NCI-H1105 (cell line): ENCODE results near the gene PRKAR1B.

Source experiments
- DNase-seq: peaks from one replicate; lab custom pipeline; 2025; lab: John Stamatoyannopoulos, UW

PRKAR1B gene

DNA sequence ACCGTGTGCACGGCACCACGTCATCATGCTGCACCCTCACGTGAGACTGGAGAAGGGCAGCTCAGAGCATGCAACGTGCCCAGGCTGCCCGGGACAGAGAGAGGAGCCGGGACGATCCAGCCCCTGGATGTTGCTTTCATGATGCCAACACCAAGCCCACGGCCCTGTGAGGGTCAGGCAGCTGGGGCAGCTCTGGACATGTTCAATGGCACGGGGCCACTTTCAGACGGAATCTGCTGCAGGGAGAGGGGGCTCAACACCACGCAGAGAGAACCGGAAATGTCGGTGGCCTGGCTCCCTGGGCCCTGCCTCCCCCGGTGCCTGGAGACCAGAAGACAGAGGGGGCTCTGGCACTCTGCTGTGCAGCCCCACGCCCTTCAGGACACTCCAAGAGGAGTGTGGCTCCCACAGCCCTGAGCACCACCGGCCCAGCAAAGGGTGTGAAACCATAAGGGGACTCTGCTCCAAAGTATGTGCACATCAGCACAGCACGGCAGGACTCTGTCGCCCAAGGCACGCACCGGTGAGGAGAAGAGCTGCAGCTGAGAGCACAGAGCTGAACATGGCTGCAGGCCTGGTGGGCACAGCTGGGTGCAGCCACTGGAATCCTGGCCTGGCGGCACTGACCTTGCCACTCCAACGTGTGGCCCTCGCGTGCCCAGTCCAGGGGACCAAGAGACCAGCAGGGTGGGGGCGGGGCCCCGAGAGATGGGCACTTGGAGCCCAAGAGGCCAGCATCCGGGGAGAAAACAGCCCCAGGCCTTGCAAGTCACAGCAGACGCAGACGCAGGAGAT, 137.1 kb downstream of the PRKAR1B start:
- no peak for DNase-seq

DNA sequence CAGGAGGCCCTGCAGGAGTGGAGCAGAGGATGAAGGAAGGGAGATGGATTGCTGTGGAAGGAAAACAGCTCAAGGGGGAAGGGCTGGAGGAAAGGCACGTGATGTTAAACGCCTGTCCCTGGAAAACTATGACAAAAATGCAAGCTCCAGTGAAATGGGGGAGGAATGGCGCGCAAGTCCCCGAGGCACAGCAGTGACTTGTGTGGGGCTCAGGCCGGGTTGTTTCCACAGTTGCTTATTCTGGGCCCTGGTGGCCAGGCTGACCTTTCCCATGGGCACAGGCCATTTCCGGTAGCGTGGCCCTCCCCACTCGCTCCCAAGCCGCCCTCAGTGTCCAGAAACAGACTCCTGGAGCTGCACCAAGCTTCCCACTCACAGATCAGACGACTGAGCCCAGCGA, 139.3 kb downstream of the PRKAR1B start:
- DNase-seq = no peak

DNA sequence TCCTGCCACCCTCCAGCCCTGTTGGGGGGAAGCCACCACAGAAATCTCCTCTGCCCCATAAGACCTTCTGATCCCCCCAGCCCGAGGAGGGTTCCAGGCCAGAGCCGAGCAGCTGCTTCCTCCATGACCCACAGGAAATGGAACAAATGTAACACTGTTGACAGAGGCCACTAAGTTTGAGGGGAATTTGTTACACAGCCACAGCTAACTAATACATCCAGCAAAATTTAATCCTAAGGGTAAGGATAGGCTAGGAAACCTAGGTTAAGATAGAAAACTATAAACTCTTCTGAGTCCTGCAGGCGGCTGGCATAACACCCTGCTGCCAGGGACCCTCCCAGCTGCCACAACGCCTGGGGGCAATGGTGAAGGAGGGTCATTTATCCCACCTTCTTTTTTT, 140.6 kb downstream of the PRKAR1B start:
- no peak for DNase-seq

DNA sequence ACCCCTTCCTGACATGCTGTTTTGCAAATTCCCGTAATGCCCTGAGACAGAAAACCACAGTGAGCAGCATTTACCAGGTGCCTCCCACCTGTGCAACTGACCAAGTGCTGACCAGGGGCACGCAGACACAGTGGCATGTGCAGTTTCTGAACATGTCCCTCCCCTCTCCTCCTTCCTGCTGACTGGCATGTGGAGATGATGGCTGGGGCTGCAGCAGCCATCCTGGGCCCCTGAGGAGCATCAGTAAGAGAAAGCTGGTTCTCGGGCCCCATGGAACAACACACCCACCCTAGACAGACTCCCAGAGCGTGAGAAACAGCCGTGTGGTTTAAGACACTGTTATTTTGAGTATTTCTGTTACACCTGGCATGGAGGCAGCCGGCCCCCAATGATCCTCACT, 141.2 kb downstream of the PRKAR1B start:
- no peak for DNase-seq

DNA sequence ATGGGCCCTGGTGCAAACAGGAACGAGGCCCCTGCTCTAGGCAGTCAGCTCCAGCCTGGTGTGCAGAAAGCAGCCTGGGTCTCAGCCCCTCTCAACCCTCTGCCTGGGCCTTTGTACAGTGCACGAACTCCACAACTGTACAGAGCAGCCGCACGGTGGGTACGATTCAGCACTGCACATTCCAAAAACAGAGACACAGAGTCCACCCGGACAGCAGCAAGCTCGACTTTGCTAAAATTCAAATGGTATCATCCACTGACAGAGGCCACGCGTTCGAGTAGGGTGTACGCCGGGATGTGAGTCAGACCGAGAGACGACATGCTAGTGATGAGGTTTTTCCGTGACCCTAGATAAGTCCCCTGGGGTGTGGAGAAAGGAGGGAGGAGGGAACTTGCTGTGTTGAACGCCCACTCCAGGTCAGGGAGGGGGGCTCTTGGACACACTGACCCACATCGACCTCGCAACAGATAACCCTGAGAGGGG, 141.8 kb downstream of the PRKAR1B start:
- no peak for DNase-seq

DNA sequence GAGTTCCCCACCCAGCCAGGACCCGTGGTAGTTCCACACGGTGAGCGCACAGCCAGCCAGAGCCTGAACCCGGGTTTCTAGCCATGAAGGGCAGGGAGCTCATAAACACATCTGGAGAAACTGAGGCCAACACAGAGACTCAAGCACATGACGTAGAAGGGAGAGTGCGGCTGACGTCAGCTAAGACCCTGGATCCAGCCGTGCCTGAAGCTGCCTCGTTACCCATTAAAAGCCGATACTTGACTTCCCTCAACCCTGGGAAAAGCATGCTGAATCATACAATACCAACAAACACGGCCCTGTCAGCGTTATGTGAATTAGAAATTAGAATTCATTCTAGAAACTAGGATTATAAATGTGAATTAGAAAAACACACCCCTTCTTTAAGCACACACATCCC, 142.3 kb downstream of the PRKAR1B start:
- no peak for DNase-seq

DNA sequence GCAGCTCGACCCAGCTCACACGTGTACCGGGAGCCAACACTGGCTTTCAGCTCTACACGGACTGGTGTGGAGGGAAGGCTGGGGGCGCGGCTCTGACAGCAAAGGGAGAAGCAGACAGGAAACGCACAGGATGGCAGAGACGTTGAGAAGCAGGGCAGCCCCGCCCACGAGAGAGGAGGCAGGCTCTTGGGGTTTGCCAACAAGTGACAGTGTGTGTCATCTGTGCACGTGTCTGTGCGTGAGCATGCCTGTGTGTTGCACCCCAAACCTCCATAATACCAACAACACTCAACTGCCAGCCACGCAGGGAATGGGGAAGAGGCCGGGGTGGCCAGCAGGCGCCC, 143.0 kb downstream of the PRKAR1B start:
- no peak for DNase-seq

DNA sequence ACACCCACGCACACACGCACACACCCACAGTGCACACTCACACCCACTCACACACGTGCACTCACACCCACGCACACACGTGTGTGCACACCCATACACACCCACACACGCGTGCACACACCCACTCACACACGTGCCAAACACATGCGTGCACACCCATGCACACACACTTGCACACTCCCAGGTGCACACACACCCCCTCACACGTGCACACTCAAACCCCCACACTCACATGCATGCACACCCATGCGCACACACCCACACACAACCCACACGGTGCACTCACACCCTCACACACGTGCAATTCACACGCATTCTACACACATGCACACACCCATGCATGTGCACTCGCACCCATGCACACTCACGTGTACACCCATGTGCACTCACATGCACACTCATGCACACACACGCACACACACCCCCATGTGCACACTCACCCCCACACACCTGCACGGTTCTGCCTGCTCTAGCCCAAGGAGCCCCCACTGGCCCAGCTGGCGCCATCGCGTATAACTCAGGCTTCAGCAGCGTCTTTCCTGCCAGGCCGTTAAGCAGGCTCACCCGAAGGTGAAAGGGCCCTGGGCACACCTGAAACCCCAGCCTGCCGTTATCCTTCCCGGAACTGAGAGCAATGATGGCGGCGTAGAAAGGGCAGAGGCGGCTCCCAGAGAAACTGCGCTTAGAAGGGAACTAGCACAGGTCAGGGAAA, 143.5 kb downstream of the PRKAR1B start:
- DNase-seq = no peak

DNA sequence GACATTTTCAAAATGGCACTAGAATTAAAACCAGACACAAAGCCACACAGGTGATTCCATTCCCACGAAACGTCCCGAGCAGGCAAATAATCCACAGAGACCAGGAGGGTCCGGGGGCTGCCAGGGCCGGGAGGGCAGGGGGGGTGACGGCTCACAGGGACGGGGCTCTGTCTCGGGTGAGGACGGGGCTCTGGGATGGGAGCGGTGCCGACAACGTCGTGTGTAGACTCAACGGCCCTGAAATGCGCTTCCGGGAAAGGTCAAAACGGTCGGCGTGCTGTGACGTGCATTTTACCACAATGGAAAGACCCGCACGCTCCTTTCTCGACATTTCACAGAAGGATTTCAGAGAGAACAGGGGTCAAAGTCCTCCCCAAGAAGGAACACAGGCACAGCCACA, 144.2 kb downstream of the PRKAR1B start:
- no peak for DNase-seq

DNA sequence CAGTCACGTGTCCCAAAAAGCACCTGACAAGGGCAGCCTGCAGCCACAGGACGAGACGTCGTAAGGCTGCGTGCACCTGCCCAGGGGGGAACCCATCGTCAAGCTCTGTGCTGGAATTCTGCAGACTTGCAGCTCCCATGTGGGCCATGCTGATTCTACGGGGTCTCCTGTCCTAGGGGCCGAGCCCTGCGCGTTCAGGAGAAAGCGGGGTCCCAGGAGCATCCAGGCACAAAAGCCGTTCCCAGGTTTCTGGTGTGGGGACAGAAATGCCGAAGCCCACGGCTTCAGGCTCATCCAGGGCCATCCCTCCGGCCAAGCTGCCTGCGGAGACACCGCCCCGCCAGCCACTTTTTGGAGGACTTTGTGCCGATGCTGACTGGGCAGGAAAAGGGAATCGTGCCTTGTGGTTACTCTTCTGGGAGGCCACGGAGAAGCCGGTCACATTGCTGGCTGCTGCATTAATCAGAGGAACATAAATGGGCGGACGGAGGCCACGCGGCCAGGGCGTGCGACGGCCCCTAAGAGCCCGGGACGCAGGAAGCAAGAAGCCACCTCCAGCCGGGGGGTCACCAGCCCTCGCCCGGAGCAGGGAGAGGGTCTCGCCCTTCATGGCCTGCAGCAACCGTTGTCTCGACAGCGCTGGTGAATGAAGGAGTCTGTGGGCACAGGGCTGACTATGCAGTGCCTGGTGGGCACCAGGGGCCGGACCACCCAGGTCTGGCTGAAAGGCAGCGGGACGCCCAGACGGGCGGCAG, 144.8 kb downstream of the PRKAR1B start:
- DNase-seq = no peak

DNA sequence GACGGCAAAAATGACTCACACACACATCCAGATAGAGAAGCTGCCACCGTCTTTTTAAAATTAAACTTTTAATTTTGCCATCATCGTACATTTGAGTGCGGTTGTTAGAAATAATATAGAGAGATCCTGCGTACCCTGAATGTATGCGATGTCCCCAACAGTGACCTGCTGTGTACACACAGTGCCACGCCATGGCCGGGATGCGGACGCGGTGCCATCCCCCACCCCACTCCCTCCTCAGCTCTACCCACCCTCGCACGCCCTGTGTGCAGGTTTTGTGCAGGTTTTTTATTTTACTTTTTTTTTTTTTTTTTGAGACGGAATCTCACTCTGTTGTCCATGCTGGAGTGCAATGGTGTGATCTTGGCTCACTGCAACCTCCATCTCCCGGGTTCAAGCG, 148.7 kb downstream of the PRKAR1B start:
- DNase-seq = no peak

DNA sequence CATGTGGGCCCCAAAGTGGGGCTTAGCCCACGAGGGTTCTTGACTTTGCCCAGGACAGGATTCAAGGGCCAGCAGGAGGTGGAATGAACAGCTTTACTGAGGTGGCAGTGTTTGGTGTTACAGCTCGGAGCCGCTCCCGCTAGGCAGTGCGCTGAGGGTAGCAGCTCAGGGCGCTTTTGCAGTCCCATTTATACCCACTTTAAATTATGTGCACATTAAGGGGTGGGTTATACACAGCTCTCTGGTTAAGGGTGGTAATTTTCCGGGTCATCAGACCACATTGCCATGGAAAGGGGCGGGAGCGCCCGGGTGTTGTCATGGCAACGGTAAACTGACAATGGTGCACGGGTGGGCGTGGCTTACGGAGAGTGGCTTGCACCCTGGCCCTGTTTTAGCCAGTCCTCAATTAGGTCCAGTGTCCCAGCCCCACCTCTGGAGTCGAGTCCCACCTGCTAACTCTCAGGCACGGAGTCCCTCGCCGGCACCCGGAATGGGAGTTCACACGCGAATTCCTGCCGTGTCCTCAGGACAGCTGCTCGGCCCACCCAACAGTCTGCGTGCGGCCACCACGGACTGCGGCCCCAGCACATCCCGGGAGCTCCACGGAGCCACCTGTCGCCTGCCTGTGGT, 149.2 kb downstream of the PRKAR1B start:
- no peak for DNase-seq

DNA sequence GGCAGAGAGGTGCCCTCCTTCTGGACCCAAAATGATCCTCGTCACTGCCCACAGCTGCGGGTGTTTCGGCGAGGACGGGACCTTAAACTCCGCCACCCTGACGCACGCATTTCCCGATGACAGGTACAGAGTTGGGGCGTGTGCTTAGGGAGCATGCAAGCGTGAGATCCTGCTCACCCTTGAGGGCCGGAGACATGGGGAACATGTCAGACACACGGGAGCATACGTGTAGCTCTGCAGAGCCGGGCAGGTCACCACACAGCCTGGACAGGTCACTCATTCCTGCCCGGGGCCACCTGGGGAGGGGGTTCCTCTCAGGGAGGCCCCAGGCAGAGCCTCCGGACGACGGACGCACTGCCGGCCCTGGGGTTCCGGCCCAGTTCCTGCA, 149.8 kb downstream of the PRKAR1B start:
- no peak for DNase-seq

DNA sequence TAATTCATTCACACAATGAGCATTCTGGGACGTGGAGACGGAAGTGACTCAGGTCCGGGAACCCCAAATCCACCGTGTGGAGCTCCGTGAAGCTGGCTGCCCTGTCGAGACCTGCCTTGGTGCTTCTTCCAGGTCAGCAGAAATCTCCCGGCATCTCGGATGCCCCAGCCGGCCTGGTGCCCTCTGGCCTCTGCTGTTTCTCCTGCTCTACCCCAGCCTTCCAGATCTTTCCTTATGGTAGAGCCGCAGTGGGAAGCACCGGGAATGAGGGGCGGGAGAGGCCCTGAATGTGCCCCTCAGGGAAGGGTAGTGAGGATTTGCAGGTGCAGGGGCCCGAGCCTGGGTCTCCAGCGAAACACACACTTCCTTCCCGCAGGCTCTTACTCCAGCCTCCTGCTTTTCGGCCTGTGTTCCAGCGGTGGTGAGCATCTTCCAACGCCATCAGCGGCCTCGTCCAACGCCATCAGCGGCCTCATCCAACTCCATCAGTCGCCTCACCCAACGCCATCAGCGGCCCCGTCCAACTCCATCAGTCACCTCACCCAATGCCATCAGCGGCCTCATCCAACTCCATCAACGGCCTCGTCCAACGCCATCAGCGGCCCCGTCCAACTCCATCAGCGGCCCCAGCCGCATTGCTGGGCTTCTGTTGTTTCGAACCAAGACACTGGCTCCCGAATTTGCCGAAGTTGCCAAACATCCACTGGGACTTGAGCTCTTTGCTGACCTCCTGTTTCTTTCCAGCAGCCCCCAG, 150.4 kb downstream of the PRKAR1B start:
- no peak for DNase-seq

DNA sequence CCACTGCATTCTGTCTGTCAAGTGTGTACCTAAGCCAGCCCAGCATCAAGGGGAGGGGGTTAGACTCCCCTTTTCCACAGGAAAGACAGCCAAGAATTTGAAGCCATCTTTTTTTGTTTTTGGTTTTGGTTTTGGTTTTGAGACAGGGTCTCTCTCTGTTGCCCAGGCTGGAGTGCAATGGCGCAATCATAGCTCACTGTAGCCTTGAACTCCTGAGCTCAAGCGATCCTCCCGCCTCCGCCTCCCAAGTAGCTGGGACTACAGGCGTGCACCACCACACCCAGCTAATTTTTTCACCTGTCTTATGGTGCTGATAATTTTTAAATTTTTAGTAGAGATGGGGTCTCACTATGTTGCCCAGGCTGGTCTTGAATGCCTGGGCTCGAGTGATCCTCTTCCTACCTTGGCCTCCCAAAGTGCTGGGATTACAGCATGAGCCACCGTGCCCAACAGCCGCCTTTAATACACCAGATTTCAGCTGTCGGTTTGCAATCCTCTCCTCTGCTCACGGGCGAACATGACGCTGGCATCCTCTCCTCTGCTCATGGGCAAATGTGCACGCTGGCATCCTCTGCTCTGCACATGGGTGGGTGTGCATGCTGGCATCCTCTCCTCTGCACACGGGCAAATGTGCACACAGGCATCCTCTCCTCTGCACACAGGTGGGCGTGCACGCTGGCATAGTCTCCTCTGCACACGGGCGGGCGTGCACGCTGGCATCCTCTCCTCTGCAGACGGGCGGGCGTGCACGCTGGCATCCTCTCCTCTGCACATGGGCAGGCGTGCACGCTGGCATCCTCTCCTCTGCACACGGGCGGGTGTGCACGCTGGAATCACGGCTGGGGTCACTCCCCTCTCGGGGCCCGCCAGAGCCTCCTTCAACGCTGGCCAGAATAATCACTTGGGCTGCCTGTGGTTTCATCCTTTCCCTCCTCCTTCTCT, 151.4 kb downstream of the PRKAR1B start:
- DNase-seq = no peak

DNA sequence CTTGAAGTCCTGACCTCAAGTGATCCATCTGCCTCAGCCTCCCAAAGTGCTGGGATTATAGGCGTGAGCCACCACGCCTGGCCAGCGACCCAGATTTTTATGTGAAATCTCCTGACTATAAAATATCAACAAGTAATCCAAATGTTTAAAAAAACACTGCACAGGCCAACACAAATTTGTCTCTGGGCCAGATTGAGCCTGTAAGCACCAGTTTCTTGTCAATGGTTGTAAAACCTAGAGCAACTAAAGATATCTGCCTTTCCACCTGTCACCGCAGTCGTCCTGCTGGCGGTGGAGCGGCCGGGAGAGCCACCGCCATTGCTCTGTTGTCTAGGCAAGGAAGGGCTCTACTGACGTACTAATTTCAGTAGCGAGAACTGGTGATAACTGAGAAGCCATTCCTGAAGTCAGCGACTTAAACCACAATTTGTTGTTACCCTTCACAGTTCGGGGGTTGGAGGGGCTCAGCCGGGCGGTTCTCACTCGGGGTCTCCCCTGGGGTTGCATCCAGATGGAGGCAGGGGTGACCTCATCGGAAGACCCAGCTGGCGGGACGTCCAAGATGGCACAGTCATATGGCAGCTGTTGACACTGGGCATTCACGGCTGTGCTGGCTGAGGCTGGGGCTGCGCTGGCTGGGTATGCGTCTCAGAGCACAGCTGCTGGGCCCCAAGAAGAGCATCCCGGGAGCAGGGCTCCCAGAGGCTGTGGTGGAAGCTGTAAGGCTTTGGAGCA, 152.3 kb downstream of the PRKAR1B start:
- no peak for DNase-seq

DNA sequence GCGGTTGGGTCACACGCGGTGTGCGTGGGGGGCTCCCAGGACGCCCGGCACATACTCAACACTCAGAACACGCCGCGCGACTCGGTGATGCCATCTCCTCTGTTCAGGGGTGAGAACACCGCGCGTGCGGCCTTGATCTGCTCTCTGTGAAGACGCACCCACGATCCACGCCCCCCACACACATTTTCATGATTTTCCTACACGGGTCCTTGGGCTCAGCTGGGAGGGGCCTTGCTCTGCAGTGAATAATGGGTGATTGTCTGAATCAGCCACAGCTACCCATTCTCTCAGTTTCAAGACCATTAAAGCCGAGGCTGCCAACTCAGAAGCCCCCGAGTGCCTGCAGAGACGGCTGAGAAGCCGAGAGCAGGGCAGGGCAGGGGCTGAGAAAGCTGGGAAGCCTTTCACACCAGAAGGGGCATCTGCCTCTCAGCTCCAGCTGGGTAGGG, 153.1 kb downstream of the PRKAR1B start:
- no peak for DNase-seq

DNA sequence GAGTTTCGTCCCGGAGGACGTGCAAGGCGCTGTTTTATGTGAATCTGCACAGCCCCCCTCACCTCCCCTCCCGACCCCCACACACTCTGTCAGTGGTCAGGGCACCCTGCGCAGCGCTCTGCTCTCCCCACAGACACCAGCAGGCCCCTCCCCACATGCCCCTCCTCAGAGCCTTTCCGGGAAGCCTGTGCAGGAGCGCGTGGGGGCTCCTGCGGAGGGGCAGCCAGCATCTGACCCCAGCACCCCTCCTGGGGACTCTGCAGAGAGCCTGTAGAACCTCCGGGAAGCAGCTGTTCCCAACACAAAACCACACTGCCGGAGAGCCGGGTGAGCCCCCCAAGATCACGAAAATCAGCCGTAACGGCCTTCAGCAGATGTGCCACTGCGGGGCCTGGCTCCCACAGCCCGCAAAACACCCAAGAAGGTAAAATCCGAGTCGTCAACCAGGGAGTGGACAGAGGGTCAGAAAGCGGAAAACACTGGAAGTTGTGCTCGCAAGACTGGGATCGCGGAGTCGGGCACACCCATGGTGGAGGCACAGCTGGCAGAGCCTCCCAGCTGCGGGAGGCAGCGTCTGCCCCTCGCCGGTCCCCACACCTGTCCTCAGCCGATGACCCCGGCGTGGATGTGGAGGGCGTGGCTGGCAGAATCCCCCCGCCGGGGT, 153.7 kb downstream of the PRKAR1B start:
- no peak for DNase-seq
